CD14-positive monocyte (primary cell): ENCODE data around the gene TMBIM4. TPM values are rescaled to one million over a fixed set of nuclear protein-coding genes. Genes with fewer than 3 reads are reported as not detected.

ENCODE experiments used
- DNase-seq, 3 donors: peaks; one replicate each; pipeline ENCODE4 v3.0.0-alpha.2; 2011 to 2022
- H2AFZ ChIP-seq: 2 replicates; pipeline ENCODE4 v1.6.0; 2012; ENCODE audit warnings: mild to moderate bottlenecking, low read depth, low read length, inconsistent platforms; ENCODE audit not compliant: insufficient read depth, poor library complexity, severe bottlenecking
- H3K27ac ChIP-seq, 2 donors: 1 replicate in 1 of 2; 2 replicates in 1 of 2; pipeline ENCODE4 v1.5.1; 2012 to 2013; ENCODE audit warnings: low read length in 2 of 2, control low read depth in 1 of 2, inconsistent platforms in 1 of 2, low read depth in 1 of 2, mild to moderate bottlenecking in 1 of 2
- H3K27me3 ChIP-seq, 2 donors: one replicate each; pipeline versions ENCODE4 v1.6.0 to v1.6.1; 2011 to 2013; ENCODE audit warnings: low read length in 2 of 2; ENCODE audit not compliant: control insufficient read depth in 2 of 2, insufficient read depth in 2 of 2
- H3K36me3 ChIP-seq, 2 donors: replicated peaks in 1 of 2; 1 replicate in 1 of 2; 2 replicates in 1 of 2; pipeline versions ENCODE4 v1.5.1 to v1.6.1; 2012 to 2013; ENCODE audit warnings: low read length in 2 of 2, control low read depth in 1 of 2, inconsistent platforms in 1 of 2, mild to moderate bottlenecking in 1 of 2; ENCODE audit not compliant: insufficient read depth in 2 of 2, control insufficient read depth in 1 of 2
- H3K4me1 ChIP-seq, 2 donors: 1 replicate in 1 of 2; 2 replicates in 1 of 2; pipeline versions ENCODE4 v1.5.1 to v1.6.1; 2012 to 2013; ENCODE audit warnings: low read length in 2 of 2, control low read depth in 1 of 2, inconsistent platforms in 1 of 2, mild to moderate bottlenecking in 1 of 2, moderate library complexity in 1 of 2; ENCODE audit not compliant: insufficient read depth in 2 of 2, control insufficient read depth in 1 of 2
- H3K4me2 ChIP-seq: replicated peaks from 2 replicates; pipeline ENCODE3; 2012; ENCODE audit warnings: low read length, moderate library complexity, mild to moderate bottlenecking; ENCODE audit not compliant: poor library complexity, severe bottlenecking; ENCODE audit errors: extremely low read depth
- H3K4me3 ChIP-seq, 3 experiments: fragments of 200-600 bp in 1 of 3; sonication (generic) in 1 of 3; replicated peaks in 1 of 3; 1 replicate in 2 of 3; 2 replicates in 1 of 3; pipeline ENCODE4 v1.5.1; 2011 to 2013; ENCODE audit warnings: low read length in 3 of 3, mild to moderate bottlenecking in 3 of 3, control low read depth in 2 of 3, low read depth in 2 of 3, inconsistent platforms in 1 of 3, moderate library complexity in 1 of 3
- H3K79me2 ChIP-seq: 2 replicates; pipeline ENCODE4 v1.6.0; 2012; ENCODE audit warnings: mild to moderate bottlenecking, control low read depth, inconsistent platforms, low read length, moderate library complexity; ENCODE audit not compliant: insufficient read depth
- H3K9ac ChIP-seq: 2 replicates; pipeline ENCODE4 v1.6.0; 2017; ENCODE audit warnings: low read length, mild to moderate bottlenecking; ENCODE audit not compliant: insufficient read depth, poor library complexity, severe bottlenecking
- H3K9me3 ChIP-seq, 2 donors: replicated peaks in 1 of 2; 1 replicate in 1 of 2; 2 replicates in 1 of 2; pipeline versions ENCODE4 v1.5.1 to v1.6.1; 2012 to 2013; ENCODE audit warnings: low read length in 2 of 2, control low read depth in 1 of 2; ENCODE audit not compliant: control insufficient read depth in 1 of 2, insufficient read depth in 1 of 2
- H4K20me1 ChIP-seq: 2 replicates; pipeline ENCODE4 v1.6.0; 2012; ENCODE audit warnings: mild to moderate bottlenecking, low read length, control low read depth, moderate library complexity; ENCODE audit not compliant: insufficient read depth
- H3K27ac Mint-ChIP-seq, 7 donors: one replicate each; pipeline ENCODE4 v1.8.0; 2020; ENCODE audit warnings: mild to moderate bottlenecking in 7 of 7, mixed read lengths in 7 of 7, moderate library complexity in 6 of 7, inconsistent platforms in 2 of 7
- H3K27me3 Mint-ChIP-seq, 3 donors: one replicate each; pipeline ENCODE4 v1.8.0; 2021 to 2022; ENCODE audit warnings: low read depth in 3 of 3, mild to moderate bottlenecking in 3 of 3, mixed read lengths in 3 of 3, moderate library complexity in 3 of 3, inconsistent platforms in 1 of 3
- H3K36me3 Mint-ChIP-seq, 2 donors: one replicate each; pipeline ENCODE4 v1.8.0; 2020; ENCODE audit warnings: mixed read lengths in 2 of 2, inconsistent platforms in 1 of 2, mild to moderate bottlenecking in 1 of 2
- H3K4me1 Mint-ChIP-seq: one replicate; pipeline ENCODE4 v1.8.0; 2020; ENCODE audit warnings: mild to moderate bottlenecking, mixed read lengths
- H3K4me3 Mint-ChIP-seq, 2 donors: one replicate each; pipeline ENCODE4 v1.8.0; 2020; ENCODE audit warnings: mild to moderate bottlenecking in 2 of 2, mixed read lengths in 2 of 2, moderate library complexity in 1 of 2
- H3K9me3 Mint-ChIP-seq, 7 donors: one replicate each; pipeline ENCODE4 v1.8.0; 2020 to 2022; ENCODE audit warnings: mixed read lengths in 7 of 7, mild to moderate bottlenecking in 6 of 7, moderate library complexity in 6 of 7, inconsistent platforms in 2 of 7
- WGBS: methylation state at CpG from one replicate; pipeline ENCODE4 v1.1.5; 2013; ENCODE audit warnings: missing lambda C conversion rate; ENCODE audit not compliant: insufficient coverage; 5-methylcytosine and 5-hydroxymethylcytosine counted together
- intact Hi-C, 2 donors: fragments of 100-400 bp; cut with micrococcal nuclease; formaldehyde crosslinking; loops; one replicate each; pipeline versions ENCODE4 v1.15.0 to v1.15.1; 2023
- polyA plus RNA-seq, 3 donors: library from polyadenylated mRNA; depleted of rRNA in 1 of 3; unstranded in 2 of 3; stranded (reverse) in 1 of 3; fragments of 300-500 nt in 2 of 3; fragments of >200 nt in 1 of 3; fragmentation: Illumina TruSeq in 2 of 3; gene quantifications; 1 replicate in 2 of 3; 2 replicates in 1 of 3; pipeline ENCODE4 v1.2.3, GENCODE V29; 2012 to 2021
- TF ChIP-seq, protein P1 (sequence below): fragments of 200-600 bp; IDR thresholded peaks from one replicate; pipeline ENCODE4 v1.8.0; 2022; ENCODE audit warnings: antibody characterized with exemption, mild to moderate bottlenecking

The TMBIM4 gene
- polyA plus RNA-seq, 3 donors = 153 to 823 (median 694) TPM

DNA sequence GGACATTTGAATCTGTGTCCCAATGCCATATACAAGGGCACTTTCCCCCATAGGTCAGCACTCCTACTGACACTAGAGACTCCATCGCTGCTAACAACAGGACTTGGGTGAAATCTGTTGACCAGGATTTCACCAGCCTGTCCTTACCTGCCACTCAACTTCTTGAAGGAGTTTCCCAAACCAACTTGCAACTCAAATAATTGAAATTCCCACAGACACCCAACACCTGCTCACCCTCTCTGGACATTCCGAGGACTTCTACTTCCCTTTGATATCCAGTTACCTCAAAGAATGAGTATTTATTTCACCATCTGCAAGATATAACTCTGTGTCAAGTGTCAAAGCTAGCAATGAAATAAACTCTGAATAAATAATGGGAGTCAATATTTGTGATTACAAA, 83.8 kb downstream of the TMBIM4 start:
- H4K20me1 ChIP-seq = no peaks in the 10 kb centered on the region
- no peaks in the 10 kb centered on the region for H3K79me2 ChIP-seq
- Mint-ChIP-seq H3K27me3 (peaks cover 0 to 3% (median 0%) of the 10 kb centered on the region in 3 donors), H3K9me3 (peaks cover 0 to 1% (median 0%) of the 10 kb centered on the region in 7 donors), H3K27ac (no peak overlapping the region), H3K36me3 (no peaks in the 10 kb centered on the region), H3K4me1 (peaks cover 5% of the 10 kb centered on the region), H3K4me3 (no peak overlapping the region)
- no peak for DNase-seq
- no peak overlapping the region for H3K4me3 ChIP-seq
- no peaks in the 10 kb centered on the region for H3K36me3 ChIP-seq
- H3K4me1 ChIP-seq = no peaks in the 10 kb centered on the region
- no peaks in the 10 kb centered on the region for H3K27me3 ChIP-seq
- no peaks in the 10 kb centered on the region for H3K9me3 ChIP-seq
- no peak overlapping the region for H3K9ac ChIP-seq
- intact Hi-C loops = loop anchor here in 1 of 2 donors (10.0 kb wide), 1 partner anchor 531 kb away; no protein-coding TSS in a partner anchor
- H3K4me2 ChIP-seq = no peak overlapping the region
- no peak overlapping the region for H3K27ac ChIP-seq
- TF ChIP-seq, protein P1, sequence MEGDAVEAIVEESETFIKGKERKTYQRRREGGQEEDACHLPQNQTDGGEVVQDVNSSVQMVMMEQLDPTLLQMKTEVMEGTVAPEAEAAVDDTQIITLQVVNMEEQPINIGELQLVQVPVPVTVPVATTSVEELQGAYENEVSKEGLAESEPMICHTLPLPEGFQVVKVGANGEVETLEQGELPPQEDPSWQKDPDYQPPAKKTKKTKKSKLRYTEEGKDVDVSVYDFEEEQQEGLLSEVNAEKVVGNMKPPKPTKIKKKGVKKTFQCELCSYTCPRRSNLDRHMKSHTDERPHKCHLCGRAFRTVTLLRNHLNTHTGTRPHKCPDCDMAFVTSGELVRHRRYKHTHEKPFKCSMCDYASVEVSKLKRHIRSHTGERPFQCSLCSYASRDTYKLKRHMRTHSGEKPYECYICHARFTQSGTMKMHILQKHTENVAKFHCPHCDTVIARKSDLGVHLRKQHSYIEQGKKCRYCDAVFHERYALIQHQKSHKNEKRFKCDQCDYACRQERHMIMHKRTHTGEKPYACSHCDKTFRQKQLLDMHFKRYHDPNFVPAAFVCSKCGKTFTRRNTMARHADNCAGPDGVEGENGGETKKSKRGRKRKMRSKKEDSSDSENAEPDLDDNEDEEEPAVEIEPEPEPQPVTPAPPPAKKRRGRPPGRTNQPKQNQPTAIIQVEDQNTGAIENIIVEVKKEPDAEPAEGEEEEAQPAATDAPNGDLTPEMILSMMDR = no peak
- 100% methylated on average over 1 of the region's 2 CpGs for WGBS
- H2AFZ ChIP-seq = peak overlapping the region; percentile 24

Other genes starting within 250 kb of the TMBIM4 start
- 10 to 100 TPM in 2 of 3 donors, 1 to 10 TPM in 1; 3.1 to 44.0 (median 33.4) TPM for gene LLPH, start 39.2 kb downstream of the TMBIM4 start, polyA plus RNA-seq
- 10 to 100 TPM; 56.9 to 59.7 (median 58.0) TPM for gene IRAK3, start 19.2 kb upstream of the TMBIM4 start, polyA plus RNA-seq
- gene HELB, start 132.5 kb upstream of the TMBIM4 start, polyA plus RNA-seq = 1 to 10 TPM; 1.8 to 3.4 (median 3.0) TPM